ENCODE data around the gene CPN2.

The CPN2 gene

GRCh38 chr3:194339840-194340239 lies 11.3 kb downstream of the CPN2 start:
- Histone ChIP-seq H2AK5ac (ENCODE audit: low read length) (no peak overlapping the region), H3K4ac (ENCODE audit: low read depth, low read length) (no peak overlapping the region), H4K8ac (ENCODE audit: low read depth, low read length) (no peak overlapping the region), H2BK120ac (ENCODE audit: low read depth, low read length) (no peak overlapping the region), H4K5ac (ENCODE audit: low read length) (no peak overlapping the region), H3K36me3 (ENCODE audit: control insufficient read depth, insufficient read depth, low read length) (no peaks in the 10 kb centered on the region), H3K27ac (ENCODE audit: low read depth, low read length) (no peak overlapping the region), H3K4me3 (ENCODE audit: low read length) (no peak overlapping the region), H3K79me1 (ENCODE audit: low read length) (no peaks in the 10 kb centered on the region), H3K18ac (ENCODE audit: low read length) (no peak overlapping the region), H3K79me2 (ENCODE audit: control insufficient read depth, insufficient read depth, low read length) (no peaks in the 10 kb centered on the region), H3K27me3 (ENCODE audit: insufficient read depth, low read length, poor library complexity) (no peaks in the 10 kb centered on the region), H3K56ac (ENCODE audit: low read length) (no peak overlapping the region), H3K9ac (ENCODE audit: low read length) (no peak overlapping the region), H3K4me2 (ENCODE audit: low read length) (no peak overlapping the region), H2BK5ac (ENCODE audit: low read length) (no peak overlapping the region), H3K23ac (ENCODE audit: low read length) (no peak overlapping the region), H2BK15ac (replicated peaks; ENCODE audit: low read depth) (no peak overlapping the region), H3K4me1 (ENCODE audit: control insufficient read depth, low read depth, low read length) (no peaks in the 10 kb centered on the region)
- WGBS (ENCODE audit: extremely low coverage, insufficient coverage, low lambda C conversion rate): no CpG with 5 or more reads among the region's 5 CpGs
- peak; percentile 68 for DNase-seq

GRCh38 chr3:194339356-194339755 lies 11.8 kb downstream of the CPN2 start:
- Histone ChIP-seq H3K36me3 (ENCODE audit: control insufficient read depth, insufficient read depth, low read length) (no peaks in the 10 kb centered on the region), H3K9ac (ENCODE audit: low read length) (no peak overlapping the region), H3K4me2 (ENCODE audit: low read length) (no peak overlapping the region), H2AK5ac (ENCODE audit: low read length) (no peak overlapping the region), H3K4ac (ENCODE audit: low read depth, low read length) (no peak overlapping the region), H3K4me1 (ENCODE audit: control insufficient read depth, low read depth, low read length) (no peaks in the 10 kb centered on the region), H3K79me2 (ENCODE audit: control insufficient read depth, insufficient read depth, low read length) (no peaks in the 10 kb centered on the region), H4K5ac (ENCODE audit: low read length) (no peak overlapping the region), H2BK15ac (replicated peaks; ENCODE audit: low read depth) (no peak overlapping the region), H2BK5ac (ENCODE audit: low read length) (no peak overlapping the region), H3K23ac (ENCODE audit: low read length) (no peak overlapping the region), H4K8ac (ENCODE audit: low read depth, low read length) (no peak overlapping the region), H2BK120ac (ENCODE audit: low read depth, low read length) (no peak overlapping the region), H3K27me3 (ENCODE audit: insufficient read depth, low read length, poor library complexity) (no peaks in the 10 kb centered on the region), H3K4me3 (ENCODE audit: low read length) (no peak overlapping the region), H3K27ac (ENCODE audit: low read depth, low read length) (no peak overlapping the region), H3K18ac (ENCODE audit: low read length) (no peak overlapping the region), H3K56ac (ENCODE audit: low read length) (peak overlapping the region; percentile 43), H3K79me1 (ENCODE audit: low read length) (no peaks in the 10 kb centered on the region)
- WGBS (ENCODE audit: extremely low coverage, insufficient coverage, low lambda C conversion rate): no CpG with 5 or more reads among the region's 9 CpGs
- peak; percentile 72 for DNase-seq

- no peak overlapping the region for H3K4me3 ChIP-seq (ENCODE audit: low read length)
- WGBS (ENCODE audit: extremely low coverage, insufficient coverage, low lambda C conversion rate): no CpG with 5 or more reads among the region's 13 CpGs
These were observed 13.0 kb downstream of the CPN2 start for GRCh38 chr3:194337965-194338753.

GRCh38 chr3:194336601-194337355 lies 14.3 kb downstream of the CPN2 start:
- H4K8ac ChIP-seq (ENCODE audit: low read depth, low read length): no peak overlapping the region
- WGBS (ENCODE audit: extremely low coverage, insufficient coverage, low lambda C conversion rate): no CpG with 5 or more reads among the region's 17 CpGs
- no peak overlapping the region for H2BK120ac ChIP-seq (ENCODE audit: low read depth, low read length)

More at GRCh38 chr3:194337965-194338753, 13.0 kb downstream of the CPN2 start:
- H2BK5ac ChIP-seq (ENCODE audit: low read length): no peak overlapping the region
- H3K18ac ChIP-seq (ENCODE audit: low read length): peak overlapping the region; percentile 61
- no peak overlapping the region for H3K4ac ChIP-seq (ENCODE audit: low read depth, low read length)
- H3K79me2 ChIP-seq (ENCODE audit: control insufficient read depth, insufficient read depth, low read length): no peaks in the 10 kb centered on the region
- no peaks in the 10 kb centered on the region for H3K27me3 ChIP-seq (ENCODE audit: insufficient read depth, low read length, poor library complexity)
- peak; percentile 51 for DNase-seq
- H2BK120ac ChIP-seq (ENCODE audit: low read depth, low read length): no peak overlapping the region
- H3K36me3 ChIP-seq (ENCODE audit: control insufficient read depth, insufficient read depth, low read length): no peaks in the 10 kb centered on the region
- no peak overlapping the region for H2BK15ac ChIP-seq (replicated peaks; ENCODE audit: low read depth)
- H4K5ac ChIP-seq (ENCODE audit: low read length): no peak overlapping the region
- H3K9ac ChIP-seq (ENCODE audit: low read length): no peak overlapping the region
- H4K8ac ChIP-seq (ENCODE audit: low read depth, low read length): no peak overlapping the region
- H3K4me1 ChIP-seq (ENCODE audit: control insufficient read depth, low read depth, low read length): peaks cover under 1% of the 10 kb centered on the region
- H2AK5ac ChIP-seq (ENCODE audit: low read length): no peak overlapping the region
- H3K79me1 ChIP-seq (ENCODE audit: low read length): no peaks in the 10 kb centered on the region
- no peak overlapping the region for H3K4me2 ChIP-seq (ENCODE audit: low read length)
- H3K56ac ChIP-seq (ENCODE audit: low read length): peak overlapping the region; percentile 47
- no peak overlapping the region for H3K23ac ChIP-seq (ENCODE audit: low read length)
- no peak overlapping the region for H3K27ac ChIP-seq (ENCODE audit: low read depth, low read length)

GRCh38 chr3:194333981-194334320 lies 17.2 kb downstream of the CPN2 start:
- H3K4me3 ChIP-seq (ENCODE audit: low read length): no peak overlapping the region
- no CpG with 5 or more reads among the region's 15 CpGs for WGBS (ENCODE audit: extremely low coverage, insufficient coverage, low lambda C conversion rate)
- no peaks in the 10 kb centered on the region for H3K79me1 ChIP-seq (ENCODE audit: low read length)
- H3K27ac ChIP-seq (ENCODE audit: low read depth, low read length): no peak overlapping the region
- no peak overlapping the region for H2BK5ac ChIP-seq (ENCODE audit: low read length)
- no peak overlapping the region for H3K56ac ChIP-seq (ENCODE audit: low read length)
- H3K4ac ChIP-seq (ENCODE audit: low read depth, low read length): no peak overlapping the region
- H4K8ac ChIP-seq (ENCODE audit: low read depth, low read length): no peak overlapping the region
- DNase-seq: no peak
- peaks cover 2% of the 10 kb centered on the region for H3K4me1 ChIP-seq (ENCODE audit: control insufficient read depth, low read depth, low read length)
- no peak overlapping the region for H4K5ac ChIP-seq (ENCODE audit: low read length)
- H3K36me3 ChIP-seq (ENCODE audit: control insufficient read depth, insufficient read depth, low read length): no peaks in the 10 kb centered on the region
- H3K23ac ChIP-seq (ENCODE audit: low read length): no peak overlapping the region
- no peak overlapping the region for H2BK120ac ChIP-seq (ENCODE audit: low read depth, low read length)
- no peak overlapping the region for H2BK15ac ChIP-seq (replicated peaks; ENCODE audit: low read depth)
- no peaks in the 10 kb centered on the region for H3K79me2 ChIP-seq (ENCODE audit: control insufficient read depth, insufficient read depth, low read length)
- H3K9ac ChIP-seq (ENCODE audit: low read length): no peak overlapping the region
- no peaks in the 10 kb centered on the region for H3K27me3 ChIP-seq (ENCODE audit: insufficient read depth, low read length, poor library complexity)
- H2AK5ac ChIP-seq (ENCODE audit: low read length): no peak overlapping the region
- H3K18ac ChIP-seq (ENCODE audit: low read length): no peak overlapping the region
- no peak overlapping the region for H3K4me2 ChIP-seq (ENCODE audit: low read length)

More at GRCh38 chr3:194336601-194337355, 14.3 kb downstream of the CPN2 start:
- Histone ChIP-seq H3K27ac (ENCODE audit: low read depth, low read length) (no peak overlapping the region), H2AK5ac (ENCODE audit: low read length) (no peak overlapping the region), H3K36me3 (ENCODE audit: control insufficient read depth, insufficient read depth, low read length) (no peaks in the 10 kb centered on the region), H3K4ac (ENCODE audit: low read depth, low read length) (no peak overlapping the region), H3K23ac (ENCODE audit: low read length) (no peak overlapping the region), H3K4me2 (ENCODE audit: low read length) (no peak overlapping the region), H3K4me3 (ENCODE audit: low read length) (no peak overlapping the region), H3K27me3 (ENCODE audit: insufficient read depth, low read length, poor library complexity) (no peaks in the 10 kb centered on the region), H2BK15ac (replicated peaks; ENCODE audit: low read depth) (no peak overlapping the region), H3K18ac (ENCODE audit: low read length) (no peak overlapping the region), H3K79me2 (ENCODE audit: control insufficient read depth, insufficient read depth, low read length) (no peaks in the 10 kb centered on the region), H3K4me1 (ENCODE audit: control insufficient read depth, low read depth, low read length) (peaks cover 2% of the 10 kb centered on the region), H4K5ac (ENCODE audit: low read length) (no peak overlapping the region), H3K79me1 (ENCODE audit: low read length) (no peaks in the 10 kb centered on the region), H3K9ac (ENCODE audit: low read length) (no peak overlapping the region), H2BK5ac (ENCODE audit: low read length) (no peak overlapping the region), H3K56ac (ENCODE audit: low read length) (peak overlapping the region; percentile 52)
- no peak for DNase-seq
